H9 (cell line): ENCODE results near the gene FXN. TPM values are rescaled to one million over a fixed set of nuclear protein-coding genes. Genes with fewer than 3 reads are reported as not detected.
A peak's percentile ranks its signal among the peaks of the same experiment; 100 is the strongest.

Experiments used
- DNase-seq: peaks from one replicate; pipeline ENCODE4 v3.0.0-alpha.2; 2017
- H2AFZ ChIP-seq: one replicate; pipeline ENCODE4 v1.6.1; 2013; ENCODE audit warnings: mild to moderate bottlenecking, low read length, control low read depth, moderate library complexity
- H2AK5ac ChIP-seq: 2 replicates; pipeline ENCODE4 v1.6.1; 2013; ENCODE audit warnings: low read length, control low read depth, mixed read lengths; ENCODE audit not compliant: insufficient read length
- H2BK120ac ChIP-seq: one replicate; pipeline ENCODE4 v1.6.1; 2013; ENCODE audit warnings: low read depth, mild to moderate bottlenecking, low read length, control low read depth, inconsistent platforms; ENCODE audit not compliant: poor library complexity, severe bottlenecking
- H2BK12ac ChIP-seq: 2 replicates; pipeline ENCODE4 v1.6.1; 2013; ENCODE audit warnings: low read length, control low read depth, mixed read lengths, low read depth; ENCODE audit not compliant: insufficient read length
- H2BK15ac ChIP-seq: 2 replicates; pipeline ENCODE4 v1.6.1; 2013; ENCODE audit warnings: low read depth, low read length, control low read depth
- H2BK20ac ChIP-seq: one replicate; pipeline ENCODE4 v1.6.1; 2013; ENCODE audit warnings: low read depth, mild to moderate bottlenecking, low read length, control low read depth, inconsistent platforms; ENCODE audit not compliant: poor library complexity, severe bottlenecking
- H2BK5ac ChIP-seq: 2 replicates; pipeline ENCODE4 v1.6.1; 2013; ENCODE audit warnings: low read length, control low read depth, mixed read lengths; ENCODE audit not compliant: insufficient read length
- H3K14ac ChIP-seq: 2 replicates; pipeline ENCODE4 v1.6.1; 2013; ENCODE audit warnings: low read length, control low read depth; ENCODE audit not compliant: insufficient read depth
- H3K18ac ChIP-seq: 2 replicates; pipeline ENCODE4 v1.6.1; 2013; ENCODE audit warnings: low read depth, mild to moderate bottlenecking, mixed read lengths, low read length, control low read depth; ENCODE audit not compliant: insufficient read length
- H3K23ac ChIP-seq: 2 replicates; pipeline ENCODE4 v1.6.1; 2013; ENCODE audit warnings: low read length, control low read depth, mixed read lengths, low read depth; ENCODE audit not compliant: insufficient read length
- H3K23me2 ChIP-seq: 2 replicates; pipeline ENCODE4 v1.6.1; 2013; ENCODE audit warnings: low read depth, mild to moderate bottlenecking, mixed read lengths, low read length, control low read depth; ENCODE audit not compliant: insufficient read length, poor library complexity, severe bottlenecking
- H3K27ac ChIP-seq: 2 replicates; pipeline ENCODE4 v1.5.1; 2013; ENCODE audit warnings: low read length, control low read depth, mixed read lengths, low read depth; ENCODE audit not compliant: insufficient read length
- H3K27me3 ChIP-seq: 2 replicates; pipeline ENCODE4 v1.6.1; 2013; ENCODE audit warnings: low read length, control low read depth, inconsistent platforms; ENCODE audit not compliant: insufficient read depth
- H3K4ac ChIP-seq: 2 replicates; pipeline ENCODE4 v1.6.1; 2013; ENCODE audit warnings: low read depth, mild to moderate bottlenecking, control low read depth, inconsistent platforms, low read length, moderate library complexity
- H3K4me1 ChIP-seq: 2 replicates; pipeline ENCODE4 v1.6.1; 2013; ENCODE audit warnings: low read length, control low read depth, inconsistent platforms; ENCODE audit not compliant: insufficient read depth
- H3K4me2 ChIP-seq: 2 replicates; pipeline ENCODE4 v1.6.1; 2013; ENCODE audit warnings: low read length, control low read depth, mixed read lengths; ENCODE audit not compliant: insufficient read length, insufficient read depth
- H3K56ac ChIP-seq: 2 replicates; pipeline ENCODE4 v1.6.1; 2013; ENCODE audit warnings: low read depth, mild to moderate bottlenecking, mixed read lengths, low read length, control low read depth; ENCODE audit not compliant: insufficient read length
- H3K79me1 ChIP-seq: 2 replicates; pipeline ENCODE4 v1.6.1; 2013; ENCODE audit warnings: low read depth, mild to moderate bottlenecking, moderate library complexity, low read length, control low read depth, inconsistent platforms; ENCODE audit not compliant: insufficient read depth, poor library complexity, severe bottlenecking
- H3K79me2 ChIP-seq: 2 replicates; pipeline ENCODE4 v1.6.1; 2013; ENCODE audit warnings: low read length, control low read depth, inconsistent platforms; ENCODE audit not compliant: insufficient read depth
- H3K9ac ChIP-seq: 2 replicates; pipeline ENCODE4 v1.6.1; 2013; ENCODE audit warnings: low read length, control low read depth, mixed read lengths; ENCODE audit not compliant: insufficient read length; ENCODE audit errors: extremely low read depth
- H3K9me3 ChIP-seq: one replicate; pipeline ENCODE4 v1.6.1; 2013; ENCODE audit warnings: low read depth, low read length, inconsistent platforms; ENCODE audit not compliant: control insufficient read depth
- H3T11ph ChIP-seq: one replicate; pipeline ENCODE4 v1.6.1; 2013; ENCODE audit warnings: mild to moderate bottlenecking, low read length, control low read depth, inconsistent platforms
- H4K20me1 ChIP-seq: one replicate; pipeline ENCODE4 v1.6.1; 2013; ENCODE audit not compliant: control insufficient read depth, insufficient read length, insufficient read depth
- H4K5ac ChIP-seq: 2 replicates; pipeline ENCODE4 v1.6.1; 2013; ENCODE audit warnings: low read depth, mild to moderate bottlenecking, mixed read lengths, low read length, control low read depth; ENCODE audit not compliant: insufficient read length
- H4K8ac ChIP-seq: replicated peaks from 2 replicates; pipeline ENCODE4 v1.6.1; 2013; ENCODE audit warnings: low read length, control low read depth, mixed read lengths, low read depth; ENCODE audit not compliant: insufficient read length
- H4K91ac ChIP-seq: 2 replicates; pipeline ENCODE4 v1.6.1; 2013; ENCODE audit warnings: low read depth, mild to moderate bottlenecking, moderate library complexity, mixed read lengths, low read length, control low read depth; ENCODE audit not compliant: insufficient read length
- H3K27ac Mint-ChIP-seq, 3 experiments: 2 replicates in 2 of 3; 3 replicates in 1 of 3; pipeline ENCODE4 v1.8.0; 2020 to 2021; ENCODE audit warnings: mixed read lengths in 3 of 3, mild to moderate bottlenecking in 1 of 3, moderate library complexity in 1 of 3
- H3K27me3 Mint-ChIP-seq: 2 replicates; pipeline ENCODE4 v1.8.0; 2021; ENCODE audit warnings: low read depth, mild to moderate bottlenecking, moderate library complexity, mixed read lengths
- H3K36me3 Mint-ChIP-seq, 3 experiments: 2 replicates in 2 of 3; 3 replicates in 1 of 3; pipeline ENCODE4 v1.8.0; 2020 to 2021; ENCODE audit warnings: low read depth in 3 of 3, mixed read lengths in 3 of 3; ENCODE audit not compliant: insufficient read depth in 1 of 3
- H3K4me1 Mint-ChIP-seq, 2 experiments: 2 replicates each; pipeline ENCODE4 v1.8.0; 2020; ENCODE audit warnings: mixed read lengths in 2 of 2
- H3K4me3 Mint-ChIP-seq, 2 experiments: 2 replicates in 1 of 2; 3 replicates in 1 of 2; pipeline ENCODE4 v1.8.0; 2020 to 2021; ENCODE audit warnings: mild to moderate bottlenecking in 2 of 2, mixed read lengths in 2 of 2, moderate library complexity in 1 of 2
- H3K9me3 Mint-ChIP-seq, 2 experiments: 2 replicates in 1 of 2; 3 replicates in 1 of 2; pipeline ENCODE4 v1.8.0; 2020; ENCODE audit warnings: mild to moderate bottlenecking in 2 of 2, mixed read lengths in 2 of 2, moderate library complexity in 1 of 2
- WGBS: extraction: QIAGEN DNeasy Blood & Tissue Kit; methylation state at CpG from one replicate; pipeline ENCODE4 v1.1.7; 2013; ENCODE audit warnings: missing lambda C conversion rate, low lambda C conversion rate, mixed read lengths; ENCODE audit not compliant: insufficient read length; ENCODE audit errors: extremely low coverage; 5-methylcytosine and 5-hydroxymethylcytosine counted together
- total RNA-seq: library from RNA; stranded (reverse); gene quantifications from 2 replicates; pipeline ENCODE4 v1.2.1, GENCODE V29; 2021
- TF ChIP-seq, protein P1 (sequence below): fragments of 200-600 bp; sonication (generic); conservative IDR thresholded peaks from 3 replicates; pipeline ENCODE4 v1.8.0; 2021; ENCODE audit warnings: antibody characterized with exemption, mild to moderate bottlenecking

The FXN gene
- total RNA-seq, 1 experiment from 2014 or later: 34.4 TPM

DNA sequence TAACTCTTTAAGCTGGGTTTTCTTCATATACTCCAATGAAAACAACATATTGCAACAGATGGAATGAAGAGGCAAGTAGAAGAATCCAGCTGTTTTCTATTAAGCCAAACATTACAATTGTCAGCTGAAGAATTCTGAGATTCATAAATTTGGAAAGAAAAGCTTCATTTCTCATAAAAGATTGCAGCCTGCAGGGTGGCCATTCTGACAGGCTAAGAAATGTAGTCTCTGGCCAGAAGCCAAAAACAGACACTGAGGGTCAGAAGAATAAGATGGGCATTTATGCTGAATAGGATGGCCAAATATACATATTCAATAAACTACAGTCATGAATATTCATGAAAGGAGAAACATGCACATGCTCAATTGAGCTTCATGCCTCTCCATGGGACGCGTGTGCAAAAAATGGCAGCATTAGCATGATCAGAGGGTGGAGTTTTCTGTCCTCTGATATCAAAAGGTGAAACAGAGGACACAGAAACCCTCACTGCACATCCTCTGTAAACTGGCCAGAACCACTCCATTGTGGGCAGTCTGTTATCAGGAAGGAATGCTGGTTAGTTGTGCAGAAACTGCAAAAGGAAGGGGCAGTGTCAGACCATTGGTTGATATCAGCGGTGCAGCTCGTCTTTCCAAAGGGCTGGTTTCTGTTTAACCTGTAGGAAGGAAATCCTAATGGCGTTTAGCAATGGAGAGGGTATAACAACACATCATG is 50.2 kb downstream of the FXN start:
- Histone ChIP-seq H4K91ac (no peak overlapping the region), H2BK5ac (no peak overlapping the region), H3K27ac (no peak overlapping the region), H2BK15ac (no peak overlapping the region), H3K18ac (no peak overlapping the region), H3K27me3 (no peaks in the 10 kb centered on the region), H3T11ph (no peak overlapping the region), H3K79me2 (no peaks in the 10 kb centered on the region), H2AK5ac (no peak overlapping the region), H4K5ac (no peak overlapping the region), H4K8ac (no peak overlapping the region), H3K4ac (no peak overlapping the region), H3K4me2 (no peak overlapping the region), H3K23me2 (peaks cover 3% of the 10 kb centered on the region), H3K9me3 (no peaks in the 10 kb centered on the region), H2BK20ac (no peak overlapping the region), H2AFZ (no peak overlapping the region), H2BK12ac (no peak overlapping the region), H3K9ac (no peak overlapping the region), H4K20me1 (peaks cover 2% of the 10 kb centered on the region), H3K56ac (no peak overlapping the region), H3K79me1 (no peaks in the 10 kb centered on the region), H2BK120ac (no peak overlapping the region), H3K4me1 (peaks cover 6% of the 10 kb centered on the region), H3K23ac (no peak overlapping the region), H3K14ac (no peak overlapping the region)
- Mint-ChIP-seq H3K27ac (peak overlapping the region in 1 of 3 experiments; percentile 35; a peak in 1 of 7 replicates), H3K27me3 (no peaks in the 10 kb centered on the region), H3K9me3 (peaks cover 0 to 4% of the 10 kb centered on the region in 2 experiments; a peak in 1 of 5 replicates), H3K4me3 (no peak overlapping the region), H3K4me1 (peaks cover 32 to 35% of the 10 kb centered on the region in 2 experiments), H3K36me3 (peaks cover 4 to 14% (median 6%) of the 10 kb centered on the region in 3 experiments; a peak in 6 of 7 replicates)
- WGBS: no CpG with 5 or more reads among the region's 5 CpGs
- TF ChIP-seq, protein P1, sequence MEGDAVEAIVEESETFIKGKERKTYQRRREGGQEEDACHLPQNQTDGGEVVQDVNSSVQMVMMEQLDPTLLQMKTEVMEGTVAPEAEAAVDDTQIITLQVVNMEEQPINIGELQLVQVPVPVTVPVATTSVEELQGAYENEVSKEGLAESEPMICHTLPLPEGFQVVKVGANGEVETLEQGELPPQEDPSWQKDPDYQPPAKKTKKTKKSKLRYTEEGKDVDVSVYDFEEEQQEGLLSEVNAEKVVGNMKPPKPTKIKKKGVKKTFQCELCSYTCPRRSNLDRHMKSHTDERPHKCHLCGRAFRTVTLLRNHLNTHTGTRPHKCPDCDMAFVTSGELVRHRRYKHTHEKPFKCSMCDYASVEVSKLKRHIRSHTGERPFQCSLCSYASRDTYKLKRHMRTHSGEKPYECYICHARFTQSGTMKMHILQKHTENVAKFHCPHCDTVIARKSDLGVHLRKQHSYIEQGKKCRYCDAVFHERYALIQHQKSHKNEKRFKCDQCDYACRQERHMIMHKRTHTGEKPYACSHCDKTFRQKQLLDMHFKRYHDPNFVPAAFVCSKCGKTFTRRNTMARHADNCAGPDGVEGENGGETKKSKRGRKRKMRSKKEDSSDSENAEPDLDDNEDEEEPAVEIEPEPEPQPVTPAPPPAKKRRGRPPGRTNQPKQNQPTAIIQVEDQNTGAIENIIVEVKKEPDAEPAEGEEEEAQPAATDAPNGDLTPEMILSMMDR: no peak
- DNase-seq: no peak
